ENCODE results near the gene FAM107B.

GRCh38 chr10:14665865-14666857 is 108.5 kb downstream of the FAM107B start:
- TF ChIP-seq POLR2A (IDR thresholded peaks at IDR 0.05) = no peak
- TF ChIP-seq CTCF (IDR thresholded peaks at IDR 0.05) = no peak

Measured in adrenal gland (tissue), 5 donors.